HEK293 (cell line): ENCODE results near the gene SLC18A3.

ENCODE experiments used
- ZNF175 ChIP-seq: fragments of 450-650 bp; formaldehyde crosslinking; IDR thresholded peaks from 2 replicates; pipeline ENCODE4 v1.5.1; 2016; ENCODE audit warnings: missing biosample characterization, missing genetic modification characterization
- ZNF24 ChIP-seq: fragments of 450-650 bp; formaldehyde crosslinking; IDR thresholded peaks from 2 replicates; pipeline ENCODE4 v1.5.1; 2016; ENCODE audit warnings: missing biosample characterization, missing genetic modification characterization
- ZSCAN23 ChIP-seq: fragments of 450-650 bp; formaldehyde crosslinking; IDR thresholded peaks from 2 replicates; pipeline ENCODE4 v1.5.1; 2016; ENCODE audit warnings: missing biosample characterization, missing genetic modification characterization
- TF ChIP-seq, protein P1 (sequence below): fragments of 450-650 bp; formaldehyde crosslinking; IDR thresholded peaks from 2 replicates; pipeline ENCODE4 v1.5.1; 2016; ENCODE audit warnings: missing biosample characterization, missing genetic modification characterization
- TF ChIP-seq, protein P2 (sequence below): fragments of 450-650 bp; formaldehyde crosslinking; IDR thresholded peaks from 2 replicates; pipeline ENCODE4 v1.5.1; 2017; ENCODE audit warnings: missing biosample characterization, missing genetic modification characterization
- TF ChIP-seq, protein P3 (sequence below): fragments of 450-650 bp; formaldehyde crosslinking; IDR thresholded peaks from 2 replicates; pipeline ENCODE4 v1.5.1; 2016; ENCODE audit warnings: missing biosample characterization, missing genetic modification characterization, low read depth

DNA sequence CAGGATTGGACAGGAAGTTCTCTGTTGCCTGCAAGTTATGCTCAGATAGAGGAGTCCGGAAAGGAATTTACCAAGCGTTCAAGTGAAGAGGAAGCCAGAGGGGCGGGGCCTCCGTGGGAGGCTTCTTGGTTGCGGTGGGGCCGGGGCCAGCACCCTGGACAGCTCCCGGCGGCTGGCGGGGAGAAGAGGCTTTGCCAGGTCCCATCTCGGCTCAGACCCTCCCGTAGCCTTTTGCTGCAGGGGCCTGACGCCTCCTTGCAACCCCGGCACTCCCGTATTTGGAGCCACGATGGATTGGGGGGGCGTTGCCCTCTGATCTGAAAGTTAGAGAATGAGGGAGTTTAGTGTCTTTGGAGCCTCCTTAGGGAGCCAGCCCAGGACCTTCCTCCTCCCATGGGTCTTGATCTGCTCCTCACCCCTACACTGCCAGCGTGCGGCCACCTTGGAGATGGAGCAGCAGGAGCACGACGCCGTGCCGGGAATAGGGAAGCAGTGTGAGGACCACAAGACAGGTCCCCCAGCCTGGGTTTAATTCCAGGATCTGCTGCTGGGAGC lies 3.1 kb upstream of the SLC18A3 start:
- TF ChIP-seq, protein P1, sequence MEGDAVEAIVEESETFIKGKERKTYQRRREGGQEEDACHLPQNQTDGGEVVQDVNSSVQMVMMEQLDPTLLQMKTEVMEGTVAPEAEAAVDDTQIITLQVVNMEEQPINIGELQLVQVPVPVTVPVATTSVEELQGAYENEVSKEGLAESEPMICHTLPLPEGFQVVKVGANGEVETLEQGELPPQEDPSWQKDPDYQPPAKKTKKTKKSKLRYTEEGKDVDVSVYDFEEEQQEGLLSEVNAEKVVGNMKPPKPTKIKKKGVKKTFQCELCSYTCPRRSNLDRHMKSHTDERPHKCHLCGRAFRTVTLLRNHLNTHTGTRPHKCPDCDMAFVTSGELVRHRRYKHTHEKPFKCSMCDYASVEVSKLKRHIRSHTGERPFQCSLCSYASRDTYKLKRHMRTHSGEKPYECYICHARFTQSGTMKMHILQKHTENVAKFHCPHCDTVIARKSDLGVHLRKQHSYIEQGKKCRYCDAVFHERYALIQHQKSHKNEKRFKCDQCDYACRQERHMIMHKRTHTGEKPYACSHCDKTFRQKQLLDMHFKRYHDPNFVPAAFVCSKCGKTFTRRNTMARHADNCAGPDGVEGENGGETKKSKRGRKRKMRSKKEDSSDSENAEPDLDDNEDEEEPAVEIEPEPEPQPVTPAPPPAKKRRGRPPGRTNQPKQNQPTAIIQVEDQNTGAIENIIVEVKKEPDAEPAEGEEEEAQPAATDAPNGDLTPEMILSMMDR (tag by site-specific recombination) = no peak
- TF ChIP-seq ZNF24 (tag by site-specific recombination) (no peak), ZNF175 (tag by site-specific recombination) (no peak), ZSCAN23 (tag by site-specific recombination) (no peak)
- TF ChIP-seq, protein P2, sequence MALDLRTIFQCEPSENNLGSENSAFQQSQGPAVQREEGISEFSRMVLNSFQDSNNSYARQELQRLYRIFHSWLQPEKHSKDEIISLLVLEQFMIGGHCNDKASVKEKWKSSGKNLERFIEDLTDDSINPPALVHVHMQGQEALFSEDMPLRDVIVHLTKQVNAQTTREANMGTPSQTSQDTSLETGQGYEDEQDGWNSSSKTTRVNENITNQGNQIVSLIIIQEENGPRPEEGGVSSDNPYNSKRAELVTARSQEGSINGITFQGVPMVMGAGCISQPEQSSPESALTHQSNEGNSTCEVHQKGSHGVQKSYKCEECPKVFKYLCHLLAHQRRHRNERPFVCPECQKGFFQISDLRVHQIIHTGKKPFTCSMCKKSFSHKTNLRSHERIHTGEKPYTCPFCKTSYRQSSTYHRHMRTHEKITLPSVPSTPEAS (tag by site-specific recombination) = no peak
- TF ChIP-seq, protein P3, sequence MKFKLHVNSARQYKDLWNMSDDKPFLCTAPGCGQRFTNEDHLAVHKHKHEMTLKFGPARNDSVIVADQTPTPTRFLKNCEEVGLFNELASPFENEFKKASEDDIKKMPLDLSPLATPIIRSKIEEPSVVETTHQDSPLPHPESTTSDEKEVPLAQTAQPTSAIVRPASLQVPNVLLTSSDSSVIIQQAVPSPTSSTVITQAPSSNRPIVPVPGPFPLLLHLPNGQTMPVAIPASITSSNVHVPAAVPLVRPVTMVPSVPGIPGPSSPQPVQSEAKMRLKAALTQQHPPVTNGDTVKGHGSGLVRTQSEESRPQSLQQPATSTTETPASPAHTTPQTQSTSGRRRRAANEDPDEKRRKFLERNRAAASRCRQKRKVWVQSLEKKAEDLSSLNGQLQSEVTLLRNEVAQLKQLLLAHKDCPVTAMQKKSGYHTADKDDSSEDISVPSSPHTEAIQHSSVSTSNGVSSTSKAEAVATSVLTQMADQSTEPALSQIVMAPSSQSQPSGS (tag by site-specific recombination) = no peak
